ENCODE data around the gene FLNA.

FLNA gene

GRCh38 chrX:154333837-154334271, 40.6 kb downstream of the FLNA start:
- Histone ChIP-seq H3K4me1 (ENCODE audit: insufficient read depth, insufficient read length) (no peaks in the 10 kb centered on the region), H3K36me3 (ENCODE audit: insufficient read depth, insufficient read length, low read length) (no peaks in the 10 kb centered on the region), H3K9me3 (ENCODE audit: insufficient read depth, low read length) (no peaks in the 10 kb centered on the region), H3K27me3 (ENCODE audit: insufficient read depth, insufficient read length) (no peaks in the 10 kb centered on the region), H3K4me3 (ENCODE audit: insufficient read length, low read depth) (no peak overlapping the region), H3K9ac (ENCODE audit: insufficient read length, low read depth) (no peak overlapping the region)
- no peak for TF ChIP-seq ZNF274 (IDR thresholded peaks at IDR 0.05; ENCODE audit: low read depth, low read length)
- TF ChIP-seq SUZ12 (IDR thresholded peaks at IDR 0.05; ENCODE audit: extremely low read depth, insufficient read depth, insufficient read length): no peak
- TF ChIP-seq YY1 (IDR thresholded peaks at IDR 0.05; ENCODE audit: insufficient read depth, insufficient read length): no peak
- no peak for DNase-seq (ENCODE audit: low read depth, low spot score)

- Histone ChIP-seq H3K9ac (ENCODE audit: insufficient read length, low read depth) (no peak overlapping the region), H3K4me3 (ENCODE audit: insufficient read length, low read depth) (no peak overlapping the region), H3K36me3 (ENCODE audit: insufficient read depth, insufficient read length, low read length) (no peaks in the 10 kb centered on the region), H3K4me1 (ENCODE audit: insufficient read depth, insufficient read length) (no peaks in the 10 kb centered on the region), H3K27me3 (ENCODE audit: insufficient read depth, insufficient read length) (no peaks in the 10 kb centered on the region), H3K9me3 (ENCODE audit: insufficient read depth, low read length) (no peaks in the 10 kb centered on the region)
- TF ChIP-seq YY1 (IDR thresholded peaks at IDR 0.05; ENCODE audit: insufficient read depth, insufficient read length): no peak
- no peak for TF ChIP-seq ZNF274 (IDR thresholded peaks at IDR 0.05; ENCODE audit: low read depth, low read length)
- TF ChIP-seq SUZ12 (IDR thresholded peaks at IDR 0.05; ENCODE audit: extremely low read depth, insufficient read depth, insufficient read length): no peak
- no peak for DNase-seq (ENCODE audit: low read depth, low spot score)
Observed at GRCh38 chrX:154333116-154333515, 41.3 kb downstream of the FLNA start.

GRCh38 chrX:154332561-154332960, 41.9 kb downstream of the FLNA start:
- Histone ChIP-seq H3K4me1 (ENCODE audit: insufficient read depth, insufficient read length) (no peaks in the 10 kb centered on the region), H3K9me3 (ENCODE audit: insufficient read depth, low read length) (no peaks in the 10 kb centered on the region), H3K27me3 (ENCODE audit: insufficient read depth, insufficient read length) (no peaks in the 10 kb centered on the region), H3K4me3 (ENCODE audit: insufficient read length, low read depth) (no peak overlapping the region), H3K9ac (ENCODE audit: insufficient read length, low read depth) (no peak overlapping the region), H3K36me3 (ENCODE audit: insufficient read depth, insufficient read length, low read length) (no peaks in the 10 kb centered on the region)
- no peak for TF ChIP-seq YY1 (IDR thresholded peaks at IDR 0.05; ENCODE audit: insufficient read depth, insufficient read length)
- no peak for TF ChIP-seq ZNF274 (IDR thresholded peaks at IDR 0.05; ENCODE audit: low read depth, low read length)
- no peak for TF ChIP-seq SUZ12 (IDR thresholded peaks at IDR 0.05; ENCODE audit: extremely low read depth, insufficient read depth, insufficient read length)
- no peak for DNase-seq (ENCODE audit: low read depth, low spot score)

- Histone ChIP-seq H3K4me1 (ENCODE audit: insufficient read depth, insufficient read length) (no peaks in the 10 kb centered on the region), H3K27me3 (ENCODE audit: insufficient read depth, insufficient read length) (no peaks in the 10 kb centered on the region), H3K9me3 (ENCODE audit: insufficient read depth, low read length) (no peaks in the 10 kb centered on the region), H3K9ac (ENCODE audit: insufficient read length, low read depth) (no peak overlapping the region), H3K36me3 (ENCODE audit: insufficient read depth, insufficient read length, low read length) (no peaks in the 10 kb centered on the region), H3K4me3 (ENCODE audit: insufficient read length, low read depth) (no peak overlapping the region)
- TF ChIP-seq ZNF274 (IDR thresholded peaks at IDR 0.05; ENCODE audit: low read depth, low read length): no peak
- TF ChIP-seq SUZ12 (IDR thresholded peaks at IDR 0.05; ENCODE audit: extremely low read depth, insufficient read depth, insufficient read length): no peak
- TF ChIP-seq YY1 (IDR thresholded peaks at IDR 0.05; ENCODE audit: insufficient read depth, insufficient read length): no peak
- DNase-seq (ENCODE audit: low read depth, low spot score): no peak
Observed at GRCh38 chrX:154329294-154329693, 45.1 kb downstream of the FLNA start.

- Histone ChIP-seq H3K4me1 (ENCODE audit: insufficient read depth, insufficient read length) (no peaks in the 10 kb centered on the region), H3K4me3 (ENCODE audit: insufficient read length, low read depth) (no peak overlapping the region), H3K27me3 (ENCODE audit: insufficient read depth, insufficient read length) (no peaks in the 10 kb centered on the region), H3K36me3 (ENCODE audit: insufficient read depth, insufficient read length, low read length) (no peaks in the 10 kb centered on the region), H3K9ac (ENCODE audit: insufficient read length, low read depth) (no peak overlapping the region), H3K9me3 (ENCODE audit: insufficient read depth, low read length) (no peaks in the 10 kb centered on the region)
- no peak for DNase-seq (ENCODE audit: low read depth, low spot score)
- TF ChIP-seq SUZ12 (IDR thresholded peaks at IDR 0.05; ENCODE audit: extremely low read depth, insufficient read depth, insufficient read length) (no peak), YY1 (IDR thresholded peaks at IDR 0.05; ENCODE audit: insufficient read depth, insufficient read length) (no peak), ZNF274 (IDR thresholded peaks at IDR 0.05; ENCODE audit: low read depth, low read length) (no peak)
Observed at GRCh38 chrX:154328646-154329045, 45.8 kb downstream of the FLNA start.

- H3K4me3 ChIP-seq (ENCODE audit: insufficient read length, low read depth): no peak overlapping the region
- no peaks in the 10 kb centered on the region for H3K27me3 ChIP-seq (ENCODE audit: insufficient read depth, insufficient read length)
- no peaks in the 10 kb centered on the region for H3K4me1 ChIP-seq (ENCODE audit: insufficient read depth, insufficient read length)
- no peaks in the 10 kb centered on the region for H3K36me3 ChIP-seq (ENCODE audit: insufficient read depth, insufficient read length, low read length)
- no peak for DNase-seq (ENCODE audit: low read depth, low spot score)
- no peak for TF ChIP-seq YY1 (IDR thresholded peaks at IDR 0.05; ENCODE audit: insufficient read depth, insufficient read length)
- no peak for TF ChIP-seq SUZ12 (IDR thresholded peaks at IDR 0.05; ENCODE audit: extremely low read depth, insufficient read depth, insufficient read length)
- no peak overlapping the region for H3K9ac ChIP-seq (ENCODE audit: insufficient read length, low read depth)
- no peaks in the 10 kb centered on the region for H3K9me3 ChIP-seq (ENCODE audit: insufficient read depth, low read length)
Observed at GRCh38 chrX:154327038-154327820, 47.2 kb downstream of the FLNA start.

GRCh38 chrX:154325541-154325940, 48.9 kb downstream of the FLNA start:
- Histone ChIP-seq H3K9me3 (ENCODE audit: insufficient read depth, low read length) (no peaks in the 10 kb centered on the region), H3K9ac (ENCODE audit: insufficient read length, low read depth) (no peak overlapping the region), H3K27me3 (ENCODE audit: insufficient read depth, insufficient read length) (peaks cover under 1% of the 10 kb centered on the region), H3K4me1 (ENCODE audit: insufficient read depth, insufficient read length) (no peaks in the 10 kb centered on the region), H3K36me3 (ENCODE audit: insufficient read depth, insufficient read length, low read length) (no peaks in the 10 kb centered on the region), H3K4me3 (ENCODE audit: insufficient read length, low read depth) (no peak overlapping the region)
- TF ChIP-seq ZNF274 (IDR thresholded peaks at IDR 0.05; ENCODE audit: low read depth, low read length): no peak
- TF ChIP-seq YY1 (IDR thresholded peaks at IDR 0.05; ENCODE audit: insufficient read depth, insufficient read length): no peak
- no peak for TF ChIP-seq SUZ12 (IDR thresholded peaks at IDR 0.05; ENCODE audit: extremely low read depth, insufficient read depth, insufficient read length)
- no peak for DNase-seq (ENCODE audit: low read depth, low spot score)
